Islet of Langerhans (tissue), 1 donor: ENCODE results near the gene TBCK.
"Not testable (repeated sequence)": the region's sequence is repeated elsewhere in the genome, so short reads cannot be mapped to it uniquely, and the experiment has no call there.

ENCODE experiments used
- FAIRE-seq: peaks from one replicate; lab custom pipeline; 2011; peaks lifted over from hg19 to GRCh38; lab: Jason Lieb, UNC

Gene TBCK

DNA sequence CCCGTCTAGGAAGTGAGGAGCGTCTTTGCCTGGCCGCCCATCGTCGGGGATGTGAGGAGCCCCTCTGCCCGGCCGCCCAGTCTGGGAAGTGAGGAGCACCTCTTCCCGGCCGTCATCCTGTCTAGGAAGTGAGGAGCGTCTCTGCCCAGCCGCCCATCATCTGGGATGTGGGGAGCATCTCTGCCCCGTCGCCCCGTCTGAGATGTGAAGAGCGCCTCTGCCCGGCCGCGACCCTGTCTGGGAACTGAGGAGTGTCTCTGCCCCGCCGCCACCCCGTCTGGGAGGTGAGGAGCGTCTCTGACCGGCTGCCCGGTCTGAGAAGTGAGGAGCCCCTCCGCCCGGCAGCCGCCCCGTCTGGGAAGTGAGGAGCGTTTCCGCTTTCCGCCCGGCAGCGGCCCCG, 5.2 kb upstream of the TBCK start:
- not testable (repeated sequence) for FAIRE-seq

DNA sequence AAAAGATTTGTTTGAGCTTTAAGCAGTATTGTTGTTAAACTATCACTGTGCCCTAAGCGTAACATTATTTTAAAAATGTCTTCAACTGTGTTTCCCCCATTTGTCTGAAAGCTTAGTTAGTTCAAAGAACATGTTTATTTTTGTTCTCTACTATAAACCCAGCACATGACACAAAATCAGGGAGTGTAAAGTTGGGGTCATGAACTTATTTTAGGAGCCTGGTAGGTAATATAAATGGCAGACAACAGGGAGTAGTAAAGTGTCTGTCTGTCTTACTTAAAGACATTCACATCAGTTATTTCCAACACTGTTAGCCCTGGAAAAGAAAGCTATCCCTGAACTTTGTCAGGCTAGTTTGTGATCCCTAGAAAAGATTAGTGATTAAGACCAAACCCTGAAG, 4.2 kb upstream of the TBCK start:
- FAIRE-seq: no peak

GRCh38 chr4:106318511-106318910, 2.5 kb upstream of the TBCK start:
- FAIRE-seq: no peak

- FAIRE-seq: no peak
These were observed 1.8 kb upstream of the TBCK start for GRCh38 chr4:106317815-106318214.

DNA sequence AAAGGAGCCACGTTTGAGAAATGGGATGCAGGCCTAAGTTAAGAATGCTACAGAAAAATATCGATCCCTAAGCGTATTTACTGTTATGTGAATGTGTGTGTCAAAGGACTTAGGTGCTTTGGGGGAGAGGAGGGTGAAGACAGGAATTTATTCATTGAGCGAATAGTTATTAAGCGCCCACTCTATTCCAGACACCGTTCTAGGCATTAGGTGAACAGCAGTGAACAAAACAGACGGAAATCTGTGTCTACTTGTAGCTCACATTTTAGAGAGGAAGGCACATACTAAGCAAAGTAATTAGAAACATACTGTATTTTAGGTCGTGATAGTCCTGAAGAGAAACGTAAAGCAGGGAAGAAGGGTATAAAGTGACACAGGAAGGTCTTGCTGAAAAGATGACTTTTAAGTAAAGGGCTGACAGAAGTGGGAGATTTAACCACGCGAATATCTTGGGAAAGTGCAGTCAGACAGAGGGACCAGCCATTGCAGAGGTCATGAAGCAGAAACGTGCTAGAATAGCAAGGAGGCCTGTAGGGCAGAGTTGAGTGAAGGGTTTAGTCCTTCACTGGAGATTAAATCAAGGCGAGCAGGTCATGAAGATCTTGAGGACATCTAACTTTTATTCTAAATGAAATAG, 882 bp upstream of the TBCK start:
- FAIRE-seq: peak; percentile 13

DNA sequence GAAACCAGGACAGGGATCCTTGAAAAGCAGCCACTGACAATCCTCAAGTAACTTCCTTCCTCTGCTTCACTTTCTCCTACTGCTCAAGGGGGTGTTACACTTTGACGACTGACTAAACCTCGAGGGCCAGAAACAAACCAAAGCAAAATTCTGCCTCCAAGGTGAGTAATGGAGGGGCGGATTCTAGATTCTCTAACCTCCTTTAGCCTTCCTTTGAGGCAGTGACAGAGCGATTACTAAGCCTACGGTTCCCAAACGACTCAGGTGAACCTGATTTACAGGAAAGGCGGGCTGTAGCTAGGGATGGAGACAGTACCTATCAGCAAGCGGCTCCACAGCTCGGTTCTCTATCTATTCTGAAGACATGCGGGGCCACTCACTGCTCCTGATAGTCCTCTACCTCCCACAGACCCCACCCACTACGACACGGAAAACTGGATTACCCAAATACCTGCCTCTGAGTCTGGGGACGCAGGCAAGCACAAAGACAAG, 487 bp downstream of the TBCK start:
- FAIRE-seq: no peak

GRCh38 chr4:106314960-106315359, 1.0 kb downstream of the TBCK start:
- no peak for FAIRE-seq

DNA sequence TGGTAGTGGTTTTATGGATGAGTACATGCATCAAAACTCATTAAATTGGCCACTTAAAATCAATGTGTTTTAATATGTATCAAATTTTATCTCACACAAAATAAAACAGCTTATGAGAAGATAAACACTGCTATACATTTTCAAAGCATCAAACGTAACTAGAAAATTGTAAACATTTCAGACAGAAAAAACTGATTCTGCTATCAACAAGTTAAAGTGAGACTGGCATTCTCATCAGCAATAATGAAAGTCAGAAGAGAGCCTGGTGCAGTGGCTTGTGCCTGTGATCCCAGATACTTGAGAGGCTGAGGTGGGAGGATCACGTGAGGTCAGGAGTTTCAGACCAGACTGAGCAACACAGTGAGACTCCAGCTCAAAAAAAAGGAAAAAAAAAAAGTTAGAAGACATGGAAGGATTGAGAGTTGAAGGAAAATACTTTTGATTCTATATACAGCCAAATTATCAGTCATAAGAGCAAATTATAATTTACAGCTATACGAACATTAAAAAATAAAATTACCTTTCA, 2.9 kb downstream of the TBCK start:
- FAIRE-seq: no peak

- FAIRE-seq: no peak
These were observed 3.6 kb downstream of the TBCK start for GRCh38 chr4:106312377-106312776.

GRCh38 chr4:106306561-106306960, 9.4 kb downstream of the TBCK start:
- peak; percentile 64 for FAIRE-seq

DNA sequence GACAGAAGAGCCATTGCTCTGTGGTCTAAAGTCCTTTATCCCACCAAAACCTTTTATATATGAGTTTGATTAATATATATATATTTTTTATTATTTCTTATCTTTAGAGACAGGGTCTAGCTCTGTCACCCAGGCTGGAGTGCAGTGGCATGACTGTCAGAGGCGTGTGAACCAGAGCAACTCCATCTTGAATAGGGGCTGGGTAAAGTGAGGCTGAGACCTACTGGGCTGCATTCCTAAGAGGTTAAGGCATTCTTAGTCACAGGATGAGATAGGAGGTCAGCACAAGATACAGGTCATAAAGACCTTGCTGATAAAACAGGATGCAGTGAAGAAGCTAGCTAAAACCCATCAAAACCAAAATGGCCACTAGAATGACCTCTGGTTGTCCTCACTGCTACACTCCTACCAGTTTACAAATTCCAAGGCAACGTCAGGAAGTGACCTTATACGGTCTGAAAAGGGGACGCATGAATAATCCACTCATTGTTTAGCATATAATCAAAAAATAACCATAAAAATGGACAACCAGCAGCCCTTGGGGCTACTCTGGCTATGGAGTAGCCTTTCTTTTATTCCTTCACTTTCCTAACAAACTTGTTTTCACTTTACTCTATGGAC, 10.5 kb downstream of the TBCK start:
- FAIRE-seq: no peak

- FAIRE-seq: no peak
These were observed 11.4 kb downstream of the TBCK start for GRCh38 chr4:106304632-106305031.

DNA sequence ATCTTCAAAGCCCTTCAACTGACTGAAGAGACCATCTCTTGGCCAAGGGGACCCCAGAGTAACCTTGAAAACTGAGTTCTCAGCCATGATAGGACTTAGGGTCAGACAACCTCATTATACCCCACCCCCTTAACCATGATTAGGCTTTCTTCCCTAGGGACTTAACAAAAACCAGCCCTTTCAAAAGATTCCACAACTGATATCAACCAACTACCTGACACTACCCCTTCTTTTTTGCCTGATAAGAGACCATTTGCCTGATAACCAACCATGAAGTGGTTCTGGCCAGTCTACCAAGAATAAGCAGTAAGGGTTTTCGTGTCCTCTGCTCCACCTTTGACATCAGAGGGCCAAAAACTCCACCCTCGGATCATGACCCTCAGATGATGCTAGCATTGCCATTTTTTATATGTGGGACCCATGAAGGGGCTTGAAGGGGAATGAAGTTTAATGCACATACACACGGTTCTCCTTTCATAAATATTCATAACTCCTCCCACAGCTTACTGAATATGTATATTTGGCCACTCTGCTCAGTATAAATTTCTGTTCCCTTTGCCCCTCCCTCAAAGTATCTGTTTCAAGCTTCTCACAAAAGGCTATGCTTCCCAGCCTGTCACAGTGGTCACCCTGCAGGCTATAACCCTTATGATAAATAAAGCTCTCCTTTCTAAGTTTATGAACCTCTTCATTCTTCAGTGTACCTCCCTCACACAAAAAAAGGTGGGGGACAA, 12.3 kb downstream of the TBCK start:
- no peak for FAIRE-seq

DNA sequence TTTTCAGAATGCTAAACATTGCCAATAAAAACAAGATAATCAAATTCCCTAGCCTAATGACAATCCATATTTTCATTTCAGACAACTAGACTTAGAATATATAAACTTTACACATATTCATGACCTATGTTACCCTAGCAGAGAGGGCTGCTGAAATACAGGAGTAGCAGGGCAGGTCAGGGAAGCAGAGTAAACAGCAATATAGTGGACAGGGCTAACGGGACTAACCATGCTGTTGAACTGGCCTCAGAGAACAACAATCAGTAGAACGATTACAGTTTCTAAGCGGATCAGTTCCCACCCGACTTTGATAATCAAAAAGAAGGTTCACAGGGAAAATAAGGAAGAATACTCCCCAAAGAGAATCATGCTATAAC, 14.0 kb downstream of the TBCK start:
- peak; percentile 9 for FAIRE-seq

DNA sequence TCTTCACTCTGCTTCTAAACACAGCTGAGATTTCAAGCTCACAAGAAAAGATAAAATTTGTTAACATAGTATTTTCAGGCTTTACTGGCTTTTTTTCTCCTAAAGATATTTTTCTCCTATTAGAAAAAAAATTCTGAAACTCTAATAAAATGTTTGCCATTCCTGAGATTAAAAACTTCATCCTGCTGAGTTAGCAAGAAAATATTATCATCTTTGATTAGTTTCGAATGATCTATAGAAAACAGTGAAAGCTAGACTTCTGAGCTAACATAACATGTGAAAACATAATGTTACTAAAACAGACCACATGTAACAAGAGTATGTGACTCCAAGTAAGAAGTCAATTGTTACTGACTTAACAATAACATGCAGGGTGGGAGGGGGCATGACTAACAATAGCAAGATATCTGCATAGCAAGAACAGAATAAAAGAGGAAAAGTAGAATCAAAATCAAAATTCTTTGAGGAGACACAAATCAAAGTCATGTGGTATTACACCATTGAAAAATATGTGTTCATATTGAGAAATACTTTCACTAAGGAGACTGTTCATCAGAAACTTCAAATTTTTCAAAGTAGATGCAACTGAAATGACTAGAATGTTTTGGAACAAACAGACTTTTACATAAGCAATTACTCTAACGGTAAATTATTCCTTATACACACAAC, 14.5 kb downstream of the TBCK start:
- no peak for FAIRE-seq

GRCh38 chr4:106299977-106300376, 16.0 kb downstream of the TBCK start:
- no peak for FAIRE-seq

GRCh38 chr4:106297245-106298035, 18.6 kb downstream of the TBCK start:
- no peak for FAIRE-seq

DNA sequence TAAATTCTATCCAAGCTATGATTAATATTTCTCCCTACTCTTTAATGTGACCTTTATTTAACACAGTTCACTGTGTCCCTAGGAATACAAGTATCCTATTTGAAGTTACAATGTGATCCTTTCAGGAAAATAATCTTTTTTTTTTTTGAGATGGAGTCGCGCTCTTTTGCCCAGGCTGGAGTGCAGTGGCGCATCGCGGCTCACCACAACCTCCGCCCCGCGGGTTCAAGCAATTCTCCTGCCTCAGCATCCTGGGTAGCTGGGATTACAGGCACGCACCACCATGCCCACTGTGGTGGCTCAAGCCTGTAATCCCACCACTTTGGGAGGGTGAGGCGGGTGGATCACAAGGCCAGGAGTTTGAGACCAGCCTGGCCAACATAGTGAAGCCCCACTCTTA, 21.9 kb downstream of the TBCK start:
- peak; percentile 51 for FAIRE-seq

DNA sequence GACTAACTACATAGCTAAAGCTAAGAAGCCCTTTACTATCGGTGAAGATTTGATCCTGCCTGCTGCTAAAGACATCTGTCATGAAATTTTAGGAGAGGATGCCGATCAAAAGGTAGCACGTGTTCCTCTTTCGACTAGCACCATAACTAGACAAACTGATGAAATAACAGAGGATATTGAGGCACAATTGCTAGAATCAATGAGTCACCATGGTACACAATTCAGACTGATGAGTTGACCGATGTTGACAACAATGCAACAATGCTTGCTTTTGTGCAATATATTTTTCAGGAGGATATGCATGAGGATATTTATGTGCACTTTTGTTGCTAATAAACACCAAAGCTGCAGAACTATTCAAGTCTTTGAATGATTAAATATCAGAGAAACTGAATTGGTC, 24.3 kb downstream of the TBCK start:
- FAIRE-seq: no peak

DNA sequence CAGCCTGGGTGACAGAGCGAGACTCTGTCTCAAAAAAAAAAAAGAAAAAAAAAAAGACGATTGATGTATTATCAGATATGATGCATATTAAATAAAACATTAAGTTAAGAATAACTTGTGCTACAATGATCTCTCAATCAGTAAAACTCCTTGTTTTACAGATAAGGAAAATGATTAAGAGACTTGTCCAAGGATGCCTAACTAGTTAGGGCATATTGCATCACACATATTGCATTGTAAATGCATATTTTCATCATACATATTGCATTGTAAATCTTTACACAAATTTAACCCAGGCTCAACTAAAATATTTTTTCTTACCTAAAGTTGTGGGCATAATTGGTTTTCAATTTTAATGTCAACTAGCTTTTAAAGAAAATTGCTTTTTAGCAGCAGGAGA, 26.3 kb downstream of the TBCK start:
- no peak for FAIRE-seq

DNA sequence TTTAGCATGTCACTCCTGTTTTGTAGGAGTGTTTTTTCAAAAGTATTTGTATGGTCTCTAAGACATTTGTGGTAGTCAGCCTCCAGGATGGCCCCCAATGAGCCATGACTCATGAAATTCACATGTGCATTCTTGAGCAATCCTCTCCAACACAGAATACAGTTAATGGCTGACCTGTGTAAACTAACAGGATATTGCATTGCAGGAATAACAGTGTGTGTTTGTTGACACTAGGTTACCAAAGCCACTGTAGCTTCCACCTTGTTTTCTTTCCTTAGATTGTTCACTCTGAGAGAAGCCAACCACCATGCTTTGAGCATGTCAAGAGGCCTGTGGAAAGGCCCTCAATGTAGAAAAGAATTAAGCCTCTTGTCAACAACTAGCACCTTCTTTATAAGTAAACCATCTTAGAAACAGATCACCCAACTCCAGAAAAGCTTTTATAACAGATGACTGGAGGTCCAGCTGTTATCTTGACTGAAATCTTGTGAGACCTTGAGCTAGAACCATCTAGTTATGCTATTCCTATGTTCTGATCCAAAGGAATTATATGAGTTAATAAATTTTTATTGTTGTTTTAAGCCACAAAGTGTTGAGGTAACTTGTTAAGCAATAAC, 28.5 kb downstream of the TBCK start:
- FAIRE-seq: peak; percentile 13

GRCh38 chr4:106286611-106287010, 29.4 kb downstream of the TBCK start:
- no peak for FAIRE-seq
